HG03342 (cell line): ENCODE data around the gene FAM83E.
"Not testable (repeated sequence)": the region's sequence is repeated elsewhere in the genome, so short reads cannot be mapped to it uniquely, and the experiment has no call there.

ENCODE experiments used
- ATAC-seq: cut with Tn5 transposase; IDR thresholded peaks from one replicate; pipeline ENCODE4 v1.9.1; 2021; ENCODE audit warnings: mild to moderate bottlenecking, moderate library complexity; ENCODE audit not compliant: unreplicated experiment

Gene FAM83E

GRCh38 chr19:48578891-48579290, 36.0 kb downstream of the FAM83E start:
- ATAC-seq, result no peak

DNA sequence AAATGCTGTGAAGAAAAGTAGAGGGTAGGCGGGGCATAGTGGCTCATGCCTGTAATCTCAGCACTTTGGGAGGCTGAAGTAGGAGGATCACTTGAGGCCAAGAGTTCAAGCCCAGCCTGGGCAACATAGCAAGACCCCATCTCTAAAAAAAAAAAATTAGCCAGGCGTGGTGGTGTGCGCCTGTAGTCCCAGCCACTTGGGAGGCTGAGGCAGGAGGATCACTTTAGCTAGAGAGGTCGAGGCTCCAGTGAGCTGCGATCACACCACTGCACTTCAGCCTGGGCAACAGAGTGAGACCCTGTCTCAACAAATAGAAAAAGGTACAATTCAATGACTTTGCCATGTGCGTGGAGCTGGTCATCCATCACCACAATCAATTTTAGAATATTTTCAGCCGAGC, 37.0 kb downstream of the FAM83E start:
- not testable (repeated sequence) for ATAC-seq

GRCh38 chr19:48575931-48576622, 38.8 kb downstream of the FAM83E start:
- ATAC-seq, result no peak

DNA sequence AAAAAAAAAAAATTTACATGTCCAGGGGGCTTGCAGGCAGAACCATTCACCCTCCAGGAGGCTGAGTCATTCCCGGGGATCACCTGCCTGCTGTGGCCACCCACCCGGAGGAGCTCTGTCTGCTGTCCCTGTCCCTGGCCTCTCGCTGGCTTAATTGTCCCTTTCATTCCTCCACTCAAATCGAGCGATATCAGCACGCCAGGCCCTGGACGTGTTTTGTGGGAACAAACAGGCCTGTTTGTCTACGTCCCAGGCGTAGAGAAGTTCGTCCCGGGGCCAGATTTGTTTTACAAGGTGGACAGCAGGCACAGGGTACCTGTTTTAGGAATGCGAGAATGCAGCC, 41.7 kb downstream of the FAM83E start:
- no peak for ATAC-seq

DNA sequence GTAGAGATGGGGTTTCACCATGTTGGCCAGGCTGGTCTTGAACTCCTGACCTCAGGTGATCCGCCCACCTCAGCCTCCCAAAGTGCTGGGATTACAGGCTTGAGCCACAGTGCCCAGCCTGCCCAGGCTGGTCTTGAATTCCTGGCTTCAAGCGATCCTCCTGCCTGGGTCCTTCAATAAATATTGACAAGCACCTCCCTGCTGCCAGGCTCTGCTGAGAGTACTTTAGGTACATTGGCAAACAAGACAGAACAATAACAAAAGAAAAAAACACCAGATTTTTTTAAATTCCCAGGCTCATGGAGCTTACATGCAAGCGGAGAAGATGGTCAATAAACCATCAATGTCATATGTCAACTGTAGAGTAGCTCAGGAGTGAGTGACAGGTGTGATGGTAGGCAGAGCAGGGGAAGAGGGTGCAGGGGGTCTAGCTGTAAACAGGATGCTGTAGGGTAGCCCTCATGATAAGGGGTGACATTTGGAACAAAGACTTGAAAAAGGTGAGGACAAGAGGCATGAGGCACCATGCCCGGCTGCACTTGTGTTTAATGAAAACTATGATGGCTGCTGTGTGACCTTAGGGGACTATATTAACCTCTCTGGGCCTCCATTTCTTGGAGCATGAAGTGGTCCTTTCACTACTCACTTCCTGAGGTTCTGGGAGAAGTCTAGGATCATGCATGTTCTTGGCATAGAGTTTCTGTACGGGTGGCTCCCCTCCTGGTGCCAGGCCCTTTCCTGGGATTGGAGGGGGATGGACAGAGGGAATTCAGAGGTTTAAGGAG, 43.3 kb downstream of the FAM83E start:
- ATAC-seq, result no peak

DNA sequence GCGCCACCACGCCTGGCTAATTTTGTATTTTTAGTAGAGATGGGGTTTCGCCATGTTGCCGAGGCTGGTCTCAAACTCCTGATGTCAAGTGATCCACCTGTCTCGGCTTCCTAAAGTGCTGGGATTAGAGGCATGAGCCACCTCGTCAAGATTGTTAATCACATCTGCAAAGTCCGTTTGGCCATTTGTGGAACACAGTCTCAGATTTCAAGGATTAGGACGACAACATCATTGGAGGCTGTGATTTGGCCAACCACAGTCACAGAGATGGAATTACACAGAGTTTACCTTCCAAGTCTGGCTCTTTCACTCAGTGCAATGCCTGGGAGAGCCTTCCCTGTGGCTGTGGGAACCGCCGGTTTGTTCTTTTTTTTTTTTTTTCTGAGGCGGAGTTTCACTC, 45.1 kb downstream of the FAM83E start:
- no peak for ATAC-seq

GRCh38 chr19:48568345-48568886, 46.5 kb downstream of the FAM83E start:
- ATAC-seq, result no peak

GRCh38 chr19:48565090-48565489, 49.8 kb downstream of the FAM83E start:
- ATAC-seq, result no peak
